ENCODE measurements around the gene HCN2. TPM values are rescaled to one million over a fixed set of nuclear protein-coding genes. Genes with fewer than 3 reads are reported as not detected.
"Not testable (repeated sequence)": the region's sequence is repeated elsewhere in the genome, so short reads cannot be mapped to it uniquely, and the experiment has no call there.

Gene HCN2
- total RNA-seq, 1 donor from 2014 or later, result 0.41 TPM

GRCh38 chr19:585146-585545, 4.5 kb upstream of the HCN2 start:
- DNase-seq, result not testable (repeated sequence)

GRCh38 chr19:585551-586110, 4.0 kb upstream of the HCN2 start:
- no peak for DNase-seq

- DNase-seq, result peak; percentile 76
Measured at GRCh38 chr19:588093-588740, 1.5 kb upstream of the HCN2 start.

- peak; percentile 8 for DNase-seq
Measured at GRCh38 chr19:588741-589692, 664 bp upstream of the HCN2 start.

- DNase-seq, result peak; percentile 16
Measured at GRCh38 chr19:590396-590745, 690 bp downstream of the HCN2 start.

GRCh38 chr19:590750-591098, 1.0 kb downstream of the HCN2 start:
- no peak for DNase-seq

- peak; percentile 64 for DNase-seq
Measured at GRCh38 chr19:591099-591958, 1.6 kb downstream of the HCN2 start.

GRCh38 chr19:592101-592500, 2.4 kb downstream of the HCN2 start:
- no peak for DNase-seq

GRCh38 chr19:593055-593454, 3.4 kb downstream of the HCN2 start:
- DNase-seq, result no peak

GRCh38 chr19:593505-593904, 3.8 kb downstream of the HCN2 start:
- DNase-seq, result no peak

DNA sequence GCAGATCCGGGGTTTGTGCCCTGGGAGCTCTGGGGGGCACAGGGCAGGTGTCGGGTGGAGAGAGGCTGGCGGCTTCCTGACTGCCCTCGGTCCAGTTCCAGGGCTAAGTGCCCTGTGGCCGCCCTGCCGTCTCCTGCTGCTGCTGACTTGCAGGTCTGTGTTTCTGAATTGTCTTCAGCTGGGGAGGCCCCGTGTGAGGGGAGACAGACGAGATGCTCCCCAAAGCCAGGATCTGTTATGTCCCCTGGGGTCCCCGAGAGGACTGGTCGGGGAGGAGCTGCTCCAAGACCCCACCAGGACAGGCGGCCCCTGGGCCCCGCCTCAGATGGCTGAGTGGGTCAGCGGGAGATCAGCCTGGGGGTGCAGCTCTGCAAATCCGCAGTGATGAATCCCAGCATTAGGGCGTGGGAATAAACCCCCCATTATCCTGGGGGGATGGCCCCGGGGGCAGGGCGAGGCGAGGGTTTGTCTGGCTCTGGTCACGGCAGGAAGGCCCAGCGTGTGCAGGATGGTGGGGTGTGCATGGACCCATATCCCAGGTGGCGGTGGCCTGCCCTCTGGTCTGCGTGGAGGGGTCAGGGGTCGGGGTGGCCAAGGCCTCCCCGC, 4.7 kb downstream of the HCN2 start:
- no peak for DNase-seq

- no peak for DNase-seq
Measured at GRCh38 chr19:595326-596262, 5.9 kb downstream of the HCN2 start.

DNA sequence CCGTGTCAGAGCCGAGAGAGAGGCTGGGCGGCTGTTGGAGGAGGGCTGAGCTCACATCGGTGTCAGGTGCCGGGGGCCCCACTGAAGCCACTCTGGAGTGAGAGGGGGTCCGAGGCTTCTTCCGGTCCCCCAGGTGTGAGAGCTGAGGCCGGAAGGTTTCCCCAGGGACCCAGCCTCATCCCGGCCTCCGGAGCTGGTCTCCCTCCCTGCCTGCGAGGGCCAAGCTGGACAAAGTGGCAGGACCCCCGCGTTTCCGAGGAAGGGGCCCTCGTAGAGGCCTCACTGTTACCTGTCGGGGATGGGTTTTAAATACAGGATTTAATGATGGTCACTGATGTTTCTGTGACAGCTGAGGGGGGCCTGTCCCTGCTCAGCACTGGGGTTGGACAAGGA, 6.6 kb downstream of the HCN2 start:
- DNase-seq, result no peak

DNA sequence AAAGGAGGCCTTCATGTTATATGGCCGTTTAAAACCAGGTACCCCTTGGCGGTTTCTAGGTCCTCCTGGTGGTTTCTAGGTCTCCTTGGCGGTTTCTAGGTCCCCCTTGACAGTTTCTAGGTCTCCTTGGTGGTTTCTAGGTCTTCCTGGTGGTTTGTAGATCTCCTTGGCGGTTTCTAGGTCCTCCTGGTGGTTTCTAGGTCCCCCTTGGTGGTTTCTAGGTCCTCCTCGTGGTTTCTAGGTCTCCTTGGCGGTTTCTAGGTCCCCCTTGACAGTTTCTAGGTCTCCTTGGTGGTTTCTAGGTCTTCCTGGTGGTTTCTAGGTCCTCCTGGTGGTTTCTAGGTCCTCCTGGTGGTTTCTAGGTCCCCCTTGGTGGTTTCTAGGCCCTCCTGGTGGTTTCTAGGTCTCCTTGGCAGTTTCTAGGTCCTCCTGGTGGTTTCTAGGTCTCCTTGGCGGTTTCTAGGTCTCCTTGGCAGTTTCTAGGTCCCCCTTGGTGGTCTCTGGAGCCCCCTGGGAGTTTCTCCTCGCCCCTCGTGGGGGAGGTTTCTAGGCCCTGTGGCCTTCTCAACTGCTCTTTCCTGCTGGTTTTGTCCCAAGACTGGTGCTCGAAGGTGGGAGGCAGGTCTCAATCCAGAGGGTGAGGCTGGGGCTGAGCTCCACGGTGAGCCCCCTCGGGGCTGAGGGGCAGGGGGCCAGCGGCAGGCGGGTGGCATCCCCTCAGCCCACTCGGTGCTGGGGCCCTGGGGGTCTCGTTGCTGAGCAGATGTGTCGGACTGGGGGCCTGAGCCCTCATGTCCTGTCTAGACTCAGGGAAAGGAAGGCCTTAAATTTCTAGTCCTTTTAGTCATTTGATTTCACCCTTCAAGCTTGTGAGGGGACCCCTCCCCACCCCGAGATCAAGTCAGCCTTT, 8.0 kb downstream of the HCN2 start:
- no peak for DNase-seq

DNA sequence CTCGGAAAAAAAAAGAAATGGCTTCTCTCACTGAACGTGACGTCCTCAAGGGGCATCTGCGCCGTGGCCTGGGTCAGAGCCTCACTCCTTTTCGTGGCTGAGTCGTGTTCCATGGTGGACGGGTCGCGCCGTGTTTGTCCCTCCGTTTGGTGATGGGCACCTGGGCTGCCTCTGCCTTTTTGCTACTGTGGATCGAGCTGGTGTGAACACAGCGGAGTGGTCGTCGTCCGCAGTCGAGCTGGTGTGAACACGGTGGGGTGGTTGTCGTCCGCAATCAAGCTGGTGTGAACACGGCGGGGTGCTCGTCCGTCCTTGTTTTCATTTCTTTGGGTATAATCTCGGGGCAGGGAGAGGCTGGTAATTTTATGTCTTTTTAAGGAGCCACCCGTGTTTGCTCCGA, 11.6 kb downstream of the HCN2 start:
- DNase-seq, result no peak

DNA sequence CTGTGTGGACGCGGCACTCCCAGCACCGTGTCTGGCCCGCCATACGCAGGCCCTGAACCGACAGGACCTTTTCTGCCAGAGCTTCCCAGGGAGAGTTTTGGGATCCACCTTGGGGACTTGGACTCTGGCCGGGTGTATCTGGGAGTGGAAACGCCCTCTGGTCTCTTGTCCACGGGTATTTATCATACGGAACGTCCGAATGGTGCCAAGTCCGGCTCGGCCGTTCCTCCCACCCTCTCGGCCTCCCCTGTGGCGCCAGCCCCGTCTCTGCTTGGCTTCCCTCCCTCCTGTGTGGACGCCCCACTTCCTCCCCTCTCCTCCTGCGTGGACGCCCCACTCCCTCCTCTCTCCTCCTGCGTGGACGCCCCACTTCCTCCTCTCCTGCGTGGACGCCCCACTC, 12.1 kb downstream of the HCN2 start:
- DNase-seq, result no peak

DNA sequence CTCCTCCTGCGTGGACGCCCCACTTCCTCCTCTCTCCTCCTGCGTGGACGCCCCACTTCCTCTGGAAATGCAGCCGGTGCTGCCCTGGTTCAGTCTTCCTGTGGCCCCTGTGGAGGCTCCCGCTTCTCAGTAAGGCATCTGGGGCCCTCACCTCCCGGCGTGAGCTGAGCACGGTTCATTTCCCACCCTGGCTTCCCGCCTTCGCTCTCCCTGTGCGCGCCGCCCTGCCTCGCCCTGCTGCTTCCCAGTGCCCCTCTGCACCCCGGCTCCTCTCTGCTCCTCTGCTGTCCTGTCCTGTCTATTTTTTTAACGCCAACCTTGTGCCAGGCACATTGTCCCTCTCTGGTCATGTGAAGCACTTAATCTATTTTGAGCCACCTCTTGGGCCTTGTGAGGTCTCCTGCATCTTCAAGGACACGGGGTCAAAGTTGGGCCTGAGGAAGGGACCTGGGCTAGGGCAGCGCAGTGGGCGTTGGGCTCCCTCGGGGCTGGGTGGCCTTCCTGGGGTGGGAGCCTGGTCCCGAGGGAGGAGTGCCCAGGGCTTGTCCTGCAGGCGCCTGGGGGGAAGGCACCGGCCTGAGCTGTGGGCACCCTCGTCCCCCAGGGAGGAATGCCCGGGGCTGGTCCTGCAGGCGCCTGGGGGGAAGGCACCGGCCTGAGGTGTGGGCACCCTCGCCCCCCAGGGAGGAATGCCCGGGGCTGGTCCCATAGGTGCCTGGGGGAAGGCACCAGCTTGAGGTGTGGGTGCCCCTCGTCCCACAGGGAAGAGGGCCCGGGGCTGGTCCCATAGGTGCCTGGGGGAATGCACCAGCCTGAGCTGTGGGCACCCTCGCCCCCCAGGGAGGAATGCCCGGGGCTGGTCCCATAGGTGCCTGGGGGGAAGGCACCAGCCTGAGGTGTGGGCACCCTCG, 13.0 kb downstream of the HCN2 start:
- DNase-seq, result no peak

DNA sequence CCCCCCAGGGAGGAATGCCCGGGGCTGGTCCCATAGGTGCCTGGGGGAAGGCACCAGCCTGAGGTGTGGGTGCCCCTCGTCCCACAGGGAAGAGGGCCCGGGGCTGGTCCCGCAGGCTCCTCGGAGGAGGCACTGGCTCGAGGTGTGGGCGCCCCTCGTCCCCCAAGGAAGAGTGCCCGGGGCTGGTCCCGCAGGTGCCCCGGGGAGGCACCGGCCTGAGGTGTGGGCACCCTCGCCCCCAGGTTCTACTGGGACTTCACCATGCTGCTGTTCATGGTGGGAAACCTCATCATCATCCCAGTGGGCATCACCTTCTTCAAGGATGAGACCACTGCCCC, 13.6 kb downstream of the HCN2 start:
- not testable (repeated sequence) for DNase-seq

- not testable (repeated sequence) for DNase-seq
Measured at GRCh38 chr19:603779-604178, 14.1 kb downstream of the HCN2 start.

Measured in tongue (tissue), 2 donors.